ENCODE data around the gene TBATA. TPM values are rescaled to one million over a fixed set of nuclear protein-coding genes. Genes with fewer than 3 reads are reported as not detected.

The TBATA gene, protein sequence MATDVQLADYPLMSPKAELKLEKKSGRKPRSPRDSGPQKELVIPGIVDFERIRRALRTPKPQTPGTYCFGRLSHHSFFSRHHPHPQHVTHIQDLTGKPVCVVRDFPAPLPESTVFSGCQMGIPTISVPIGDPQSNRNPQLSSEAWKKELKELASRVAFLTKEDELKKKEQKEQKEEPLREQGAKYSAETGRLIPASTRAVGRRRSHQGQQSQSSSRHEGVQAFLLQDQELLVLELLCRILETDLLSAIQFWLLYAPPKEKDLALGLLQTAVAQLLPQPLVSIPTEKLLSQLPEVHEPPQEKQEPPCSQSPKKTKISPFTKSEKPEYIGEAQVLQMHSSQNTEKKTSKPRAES
- total RNA-seq = not detected
- long read RNA-seq = 0 reads

DNA sequence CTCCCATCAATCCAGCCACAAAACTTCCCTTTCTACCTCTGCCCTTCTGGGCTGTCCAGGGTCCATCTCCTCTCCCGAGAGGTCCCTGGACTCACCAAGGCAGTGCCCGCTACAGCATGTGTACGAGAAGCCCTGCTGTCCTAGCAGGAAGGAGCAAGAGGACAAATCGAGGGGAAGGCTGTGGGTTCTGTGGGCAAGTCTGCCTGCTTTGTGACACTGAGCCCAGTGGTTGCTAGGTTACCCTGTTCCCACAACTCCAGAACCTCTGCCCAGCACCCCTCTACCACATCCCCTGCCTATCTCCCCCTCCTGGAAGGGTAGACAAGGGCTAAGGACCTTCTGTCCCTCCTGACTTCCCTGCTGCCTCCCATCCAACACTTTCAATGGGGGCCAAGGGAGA lies at the start of gene TBATA:
TSS of gene TBATA (minus strand) at position 188 of the 400 bp plus-strand sequence. CDS start 1,998 bp downstream, outside the sequence.
- no peak for DNase-seq (ENCODE audit: missing footprints)

DNA sequence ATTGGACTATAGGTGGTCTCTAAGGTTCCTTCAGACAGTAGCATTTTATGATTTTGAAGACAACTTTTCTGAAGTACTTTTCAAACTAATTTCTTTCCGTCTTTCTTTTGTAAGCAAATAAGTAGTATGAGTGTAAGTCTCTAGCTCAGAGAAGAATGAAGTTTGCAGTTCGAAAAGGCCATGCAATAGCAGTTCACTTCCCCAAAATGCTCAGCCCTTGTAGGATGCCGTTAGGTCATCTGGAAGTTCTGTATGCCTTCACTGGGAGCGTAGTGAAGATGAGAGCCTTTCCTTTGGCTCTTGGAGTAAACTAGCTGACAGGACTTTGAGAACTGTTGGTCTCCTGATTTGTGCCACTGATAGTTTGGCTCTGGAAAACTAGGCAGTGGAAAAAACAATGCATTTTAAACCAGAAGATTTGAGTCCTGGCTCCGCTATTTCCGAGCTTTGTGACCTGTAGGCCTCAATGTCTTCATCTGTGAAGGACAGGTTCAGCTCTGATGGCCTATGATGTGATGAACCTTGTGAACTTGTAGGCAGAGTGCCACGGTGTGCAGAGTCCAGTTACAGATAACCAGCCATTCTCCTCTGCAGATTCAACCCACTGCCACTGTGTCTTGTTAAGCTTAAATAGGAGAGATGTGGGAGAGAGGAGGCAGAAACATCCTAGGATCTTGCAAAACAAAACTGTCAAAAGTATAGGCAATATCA lies 49.4 kb upstream of the TBATA start:
- no peak for ATAC-seq
- DNase-seq (ENCODE audit: missing footprints) = no peak
- intact Hi-C loops (cut with DNase I) = no loop called here

More for the DNA sequence above, at the start of gene TBATA:
- intact Hi-C loops (cut with DNase I) = no loop called here
- ATAC-seq = no peak

- intact Hi-C loops (cut with DNase I) = no loop called here
- ATAC-seq = no peak
Observed at GRCh38 chr10:70834021-70834420, 48.8 kb upstream of the TBATA start.

GRCh38 chr10:70833601-70834000 lies 48.4 kb upstream of the TBATA start:
- intact Hi-C loops (cut with DNase I) = no loop called here
- no peak for ATAC-seq
- no peak for DNase-seq (ENCODE audit: missing footprints)

More at GRCh38 chr10:70834021-70834420, 48.8 kb upstream of the TBATA start:
- DNase-seq (ENCODE audit: missing footprints) = no peak

- DNase-seq (ENCODE audit: missing footprints) (no peak), ATAC-seq (no peak)
- intact Hi-C loops (cut with DNase I) = no loop called here
Observed at GRCh38 chr10:70832852-70833528, 47.8 kb upstream of the TBATA start.

- DNase-seq (ENCODE audit: missing footprints) (no peak), ATAC-seq (no peak)
- intact Hi-C loops (cut with DNase I) = no loop called here
Observed at GRCh38 chr10:70832221-70832620, 47.0 kb upstream of the TBATA start.

- ATAC-seq (no peak), DNase-seq (ENCODE audit: missing footprints) (no peak)
- intact Hi-C loops (cut with DNase I) = no loop called here
Observed at GRCh38 chr10:70830164-70830563, 45.0 kb upstream of the TBATA start.

- intact Hi-C loops (cut with DNase I) = no loop called here
- peak; percentile 81 for ATAC-seq
- DNase-seq (ENCODE audit: missing footprints) = no peak
Observed at GRCh38 chr10:70829543-70829942, 44.4 kb upstream of the TBATA start.

- intact Hi-C loops (cut with DNase I) = no loop called here
- DNase-seq (ENCODE audit: missing footprints) (no peak), ATAC-seq (no peak)
Observed at GRCh38 chr10:70828923-70829322, 43.7 kb upstream of the TBATA start.

DNA sequence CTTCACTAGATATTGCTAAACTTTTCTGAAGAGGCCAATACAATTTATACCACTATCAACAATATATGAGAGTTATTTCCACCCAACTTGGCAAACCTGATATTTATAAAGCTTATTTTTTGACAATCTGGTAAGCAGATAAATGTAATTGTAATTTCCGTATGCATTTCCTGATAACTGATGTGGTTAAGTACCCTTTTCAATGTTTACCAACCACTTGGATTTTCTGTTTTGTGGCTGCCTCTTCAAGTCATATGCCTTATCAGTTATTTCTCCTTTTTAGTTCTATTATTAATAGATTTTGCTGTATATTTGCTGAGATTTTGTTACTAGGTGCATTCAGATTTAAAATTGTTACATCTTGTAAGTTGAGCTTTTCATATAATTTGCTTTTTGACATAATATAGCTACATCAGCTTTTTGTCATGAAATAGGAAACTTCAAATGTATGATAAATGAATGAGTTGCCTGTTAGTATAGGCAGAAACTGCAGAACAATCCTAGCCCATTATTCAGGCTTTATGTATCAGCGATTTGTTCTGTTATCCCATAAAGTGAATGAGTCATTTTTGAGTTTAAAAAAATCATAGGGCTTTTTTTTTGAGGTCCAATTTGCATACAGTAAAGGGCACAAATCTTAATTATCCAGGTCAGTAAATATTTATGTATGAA lies 42.0 kb upstream of the TBATA start:
- intact Hi-C loops (cut with DNase I) = no loop called here

DNA sequence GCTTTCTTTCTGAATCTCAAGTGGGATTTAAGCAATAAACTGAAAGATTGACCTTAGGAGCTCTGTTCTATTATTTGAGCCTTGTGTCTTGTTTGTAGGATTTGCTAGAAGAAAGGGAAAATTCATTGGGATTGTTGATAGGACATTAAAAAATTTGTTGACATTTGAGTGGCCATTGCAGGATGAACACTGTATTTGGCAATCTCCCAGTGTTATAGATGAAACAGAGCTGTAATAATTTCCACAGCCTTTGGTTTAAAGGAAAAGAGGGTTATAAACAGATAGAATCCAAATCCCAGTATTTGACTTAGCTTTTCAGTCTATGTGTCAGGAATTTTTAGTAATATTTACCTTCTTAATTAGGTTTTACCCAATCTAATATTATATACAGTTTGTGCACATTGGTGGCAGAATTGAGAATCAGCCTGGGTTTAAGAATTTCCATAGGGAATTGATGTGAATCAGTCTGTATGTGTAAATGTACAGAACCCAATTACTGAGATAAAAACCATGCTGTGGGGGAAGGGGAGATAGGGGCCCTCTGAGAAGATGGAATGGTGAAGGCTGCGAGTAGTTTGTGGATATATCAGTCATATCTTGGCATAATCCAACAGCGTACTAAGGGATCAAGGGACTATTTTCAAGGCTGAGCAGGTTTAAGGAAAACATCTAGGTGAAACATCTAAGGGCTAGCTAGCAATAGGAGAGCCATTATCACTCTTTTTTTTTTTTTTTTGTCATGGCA lies 37.1 kb upstream of the TBATA start:
- intact Hi-C loops (cut with DNase I) = no loop called here
- no peak for ATAC-seq
- DNase-seq (ENCODE audit: missing footprints) = no peak

More for the DNA sequence above, 42.0 kb upstream of the TBATA start:
- DNase-seq (ENCODE audit: missing footprints) = no peak
- ATAC-seq = no peak

DNA sequence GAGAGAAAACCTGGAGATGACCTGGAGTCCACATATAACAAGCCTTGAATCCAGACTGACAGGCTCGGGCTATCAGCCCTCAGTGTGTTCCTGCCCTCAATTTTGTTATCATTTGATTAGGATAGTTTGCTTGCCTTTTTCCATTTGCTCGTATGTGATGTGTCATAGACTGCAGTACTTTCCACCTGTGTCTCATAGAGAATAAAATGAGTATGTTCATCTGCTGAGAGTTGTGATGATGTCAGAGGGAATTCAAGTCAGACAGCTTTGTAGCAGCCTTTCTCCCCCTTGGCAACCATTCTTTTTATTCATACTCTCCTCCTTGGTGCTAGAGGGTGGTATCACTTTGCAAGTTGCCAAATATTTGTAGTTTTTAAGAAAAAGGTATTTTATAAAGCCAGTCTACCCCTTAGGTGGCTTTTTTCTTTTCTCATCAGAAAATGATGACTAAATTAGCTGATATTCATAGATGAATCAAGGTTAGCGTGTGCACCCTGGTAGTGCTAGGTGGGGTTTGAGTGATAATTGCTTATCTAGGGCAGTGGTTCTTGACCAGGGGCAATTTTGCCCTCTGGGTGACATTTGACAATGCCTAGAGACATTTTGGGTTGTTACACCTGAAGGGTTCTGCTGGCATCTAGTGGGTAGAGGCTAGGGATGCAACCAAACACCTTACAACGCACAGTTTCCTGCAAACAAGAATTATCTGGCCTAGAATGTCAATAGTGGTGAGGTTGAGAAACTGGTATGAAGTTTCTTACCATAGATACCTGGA lies 36.0 kb upstream of the TBATA start:
- intact Hi-C loops (cut with DNase I) = no loop called here
- no peak for DNase-seq (ENCODE audit: missing footprints)
- ATAC-seq = no peak

- ATAC-seq (peak; percentile 68), DNase-seq (ENCODE audit: missing footprints) (peak; percentile 85)
- intact Hi-C loops (cut with DNase I) = no loop called here
Observed at GRCh38 chr10:70816220-70816894, 31.2 kb upstream of the TBATA start.

DNA sequence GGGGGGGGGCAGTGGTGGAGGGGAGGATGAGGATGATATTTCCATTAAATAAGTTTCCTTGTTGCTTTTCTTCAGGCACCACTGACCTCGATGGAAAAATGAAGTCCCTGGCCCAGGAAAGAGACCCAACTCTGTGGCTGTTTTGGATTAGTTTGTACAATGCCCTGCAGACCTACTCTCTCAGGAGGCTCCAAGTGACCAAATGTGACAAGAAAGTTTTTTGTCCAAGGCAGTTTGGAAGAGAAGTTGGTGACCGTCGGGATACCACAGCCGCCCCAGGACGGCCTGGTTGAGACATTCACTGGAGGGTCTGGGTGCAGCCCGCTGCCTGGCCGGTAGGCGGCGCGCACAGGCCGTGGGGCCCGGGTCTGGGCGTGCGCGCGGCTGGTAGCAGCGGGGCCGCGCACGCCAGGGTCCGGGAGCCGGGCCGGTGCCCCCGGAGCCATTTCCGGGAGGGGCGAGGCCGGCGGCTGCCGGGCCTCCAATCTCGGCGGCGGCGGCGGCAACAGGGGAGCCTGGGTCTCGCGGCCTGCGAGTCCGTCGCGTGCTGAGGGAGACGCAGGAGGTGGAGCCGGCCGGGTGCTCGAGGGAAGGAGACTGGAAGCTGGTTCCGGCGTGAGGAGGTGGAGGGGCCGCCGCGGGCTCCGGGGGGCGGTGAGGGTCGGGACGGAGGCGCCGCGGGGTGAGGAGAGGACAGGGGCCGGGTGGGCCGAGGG lies 30.5 kb upstream of the TBATA start, which contains the start of gene SGPL1:
TSS of gene SGPL1 (plus strand) at position 445 of the 716 bp plus-strand sequence. CDS start 906 bp downstream, outside the sequence.
- intact Hi-C loops (cut with DNase I) = loop anchor here (1.0 kb wide), 1 partner anchor 65 kb away; no protein-coding TSS in a partner anchor
- peak; percentile 98 for ATAC-seq
- DNase-seq (ENCODE audit: missing footprints) = peak; percentile 96

- ATAC-seq (no peak), DNase-seq (ENCODE audit: missing footprints) (no peak)
- intact Hi-C loops (cut with DNase I) = no loop called here
Observed at GRCh38 chr10:70814126-70814525, 28.9 kb upstream of the TBATA start.

GRCh38 chr10:70812814-70813213 lies 27.6 kb upstream of the TBATA start:
- no peak for DNase-seq (ENCODE audit: missing footprints)
- ATAC-seq = no peak
- intact Hi-C loops (cut with DNase I) = no loop called here

Measured in Right ventricle myocardium inferior (tissue), 1 donor.